ENCODE data around the gene FES. TPM values are rescaled to one million over a fixed set of nuclear protein-coding genes. Genes with fewer than 3 reads are reported as not detected.

The FES gene
- total and polyA plus RNA-seq, 2 donors from 2014 or later = 9.3 to 33.5 TPM

DNA sequence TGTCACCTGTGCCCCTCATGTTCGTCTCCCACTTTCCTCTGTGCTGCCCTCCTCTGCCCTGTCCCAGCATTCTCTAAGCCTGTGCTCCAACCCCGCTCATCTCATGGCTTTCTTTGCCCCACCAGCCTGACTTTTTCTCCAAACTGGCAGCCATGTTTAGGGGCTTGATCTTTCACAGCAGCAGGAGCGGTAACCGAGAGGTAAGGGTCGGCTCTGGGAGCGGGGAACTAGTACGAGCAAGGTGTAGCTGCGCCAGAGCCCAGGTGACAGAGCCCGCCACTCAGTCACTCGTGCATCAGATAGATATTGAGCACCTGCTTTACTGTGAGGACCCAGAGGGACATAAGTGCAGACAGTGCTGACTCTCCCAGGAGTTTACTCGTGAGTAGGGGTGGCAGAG lies 32.2 kb downstream of the FES start:
- Histone ChIP-seq H3K9ac (ENCODE audit: low read length in 3 of 3) (no peak overlapping the region), H3K36me3 (ENCODE audit: control insufficient read depth in 2 of 3, insufficient read depth in 3 of 3, low read length in 3 of 3) (peaks cover 2 to 69% (median 56%) of the 10 kb centered on the region in 3 donors), H3K27me3 (ENCODE audit: control insufficient read depth, insufficient read depth, low read length) (no peaks in the 10 kb centered on the region), H3K4me1 (ENCODE audit: control insufficient read depth in 2 of 3, insufficient read depth in 2 of 3, low read depth in 1 of 3, low read length in 3 of 3) (no peaks in the 10 kb centered on the region), H3K27ac (ENCODE audit: low read depth in 2 of 2, low read length in 2 of 2) (no peak overlapping the region), H3K9me3 (ENCODE audit: control insufficient read depth in 2 of 3, insufficient read depth in 1 of 3, low read length in 3 of 3) (no peaks in the 10 kb centered on the region), H3K4me3 (ENCODE audit: low read length in 3 of 3) (no peak overlapping the region)
- intact Hi-C loops (cut with DNase I) = no loop called here
- no peak for FAIRE-seq
- DNase-seq = no peak
- TF ChIP-seq, protein P1, sequence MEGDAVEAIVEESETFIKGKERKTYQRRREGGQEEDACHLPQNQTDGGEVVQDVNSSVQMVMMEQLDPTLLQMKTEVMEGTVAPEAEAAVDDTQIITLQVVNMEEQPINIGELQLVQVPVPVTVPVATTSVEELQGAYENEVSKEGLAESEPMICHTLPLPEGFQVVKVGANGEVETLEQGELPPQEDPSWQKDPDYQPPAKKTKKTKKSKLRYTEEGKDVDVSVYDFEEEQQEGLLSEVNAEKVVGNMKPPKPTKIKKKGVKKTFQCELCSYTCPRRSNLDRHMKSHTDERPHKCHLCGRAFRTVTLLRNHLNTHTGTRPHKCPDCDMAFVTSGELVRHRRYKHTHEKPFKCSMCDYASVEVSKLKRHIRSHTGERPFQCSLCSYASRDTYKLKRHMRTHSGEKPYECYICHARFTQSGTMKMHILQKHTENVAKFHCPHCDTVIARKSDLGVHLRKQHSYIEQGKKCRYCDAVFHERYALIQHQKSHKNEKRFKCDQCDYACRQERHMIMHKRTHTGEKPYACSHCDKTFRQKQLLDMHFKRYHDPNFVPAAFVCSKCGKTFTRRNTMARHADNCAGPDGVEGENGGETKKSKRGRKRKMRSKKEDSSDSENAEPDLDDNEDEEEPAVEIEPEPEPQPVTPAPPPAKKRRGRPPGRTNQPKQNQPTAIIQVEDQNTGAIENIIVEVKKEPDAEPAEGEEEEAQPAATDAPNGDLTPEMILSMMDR (IDR thresholded peaks at IDR 0.05; ENCODE audit: borderline replicate concordance, extremely low read depth, insufficient read depth) = no peak

DNA sequence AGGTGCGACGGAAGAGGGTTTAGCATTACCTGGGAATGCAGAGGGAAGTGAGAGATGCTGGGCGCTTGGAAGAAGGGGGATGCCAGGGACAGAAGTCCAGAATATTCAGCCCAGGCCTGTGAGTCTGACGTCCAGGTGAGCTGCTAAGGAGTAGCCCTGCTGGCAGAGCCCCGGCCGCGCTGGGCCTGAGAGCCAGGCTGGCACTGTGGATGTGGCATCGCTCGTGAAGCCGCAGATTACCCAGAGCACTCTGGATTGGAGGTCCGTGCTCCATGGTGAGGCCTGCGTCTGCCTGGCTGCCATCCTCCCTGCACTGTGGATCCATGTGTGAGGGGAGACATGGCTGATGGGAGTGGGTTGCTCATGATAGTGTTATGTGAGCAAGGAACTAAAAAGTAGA lies 33.3 kb downstream of the FES start:
- intact Hi-C loops (cut with DNase I) = no loop called here
- TF ChIP-seq, protein P1 (IDR thresholded peaks at IDR 0.05; ENCODE audit: borderline replicate concordance, extremely low read depth, insufficient read depth) = no peak

DNA sequence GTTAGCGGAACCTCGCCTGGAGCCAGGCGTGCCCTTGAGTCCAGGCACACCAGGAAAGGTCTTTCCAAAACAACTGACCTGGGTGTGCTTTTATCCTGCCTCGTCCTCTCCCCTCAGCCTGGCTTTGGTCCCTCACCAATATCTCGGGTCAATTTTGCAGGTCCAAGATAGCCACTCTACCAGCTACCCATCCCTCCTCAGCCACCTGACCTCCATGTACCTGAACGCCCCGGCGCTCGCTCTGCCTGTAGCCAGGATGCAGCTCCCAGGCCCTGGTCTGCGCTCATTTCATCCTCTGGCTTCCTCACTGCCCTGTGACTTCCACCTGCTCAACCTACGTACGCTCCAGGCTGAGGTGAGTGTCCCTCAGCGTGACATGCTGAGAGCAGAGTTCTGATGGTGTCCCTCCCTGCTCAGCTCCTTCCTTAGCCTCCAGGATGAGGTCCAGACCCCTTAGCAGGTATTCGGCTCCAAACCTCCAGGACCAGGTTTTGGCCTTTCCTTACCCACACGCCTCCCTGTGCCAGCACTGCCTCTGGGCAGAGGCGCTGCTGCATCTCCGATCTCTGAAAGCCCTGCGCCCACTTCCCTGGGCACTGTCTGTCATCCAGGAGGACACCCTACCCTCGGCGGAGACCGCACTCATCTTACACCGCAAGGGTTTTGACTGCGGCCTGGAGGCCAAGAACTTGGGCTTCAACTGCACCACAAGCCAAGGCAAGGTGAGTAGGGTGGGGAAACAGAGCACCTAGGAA lies 33.9 kb downstream of the FES start:
- intact Hi-C loops (cut with DNase I) = no loop called here
- Histone ChIP-seq H3K4me3 (ENCODE audit: low read length in 3 of 3) (no peak overlapping the region), H3K36me3 (ENCODE audit: control insufficient read depth in 2 of 3, insufficient read depth in 3 of 3, low read length in 3 of 3) (peaks cover 2 to 51% (median 43%) of the 10 kb centered on the region in 3 donors), H3K4me1 (ENCODE audit: control insufficient read depth in 2 of 3, insufficient read depth in 2 of 3, low read depth in 1 of 3, low read length in 3 of 3) (no peaks in the 10 kb centered on the region), H3K9ac (ENCODE audit: low read length in 3 of 3) (no peak overlapping the region), H3K27me3 (ENCODE audit: control insufficient read depth, insufficient read depth, low read length) (no peaks in the 10 kb centered on the region), H3K27ac (ENCODE audit: low read depth in 2 of 2, low read length in 2 of 2) (no peak overlapping the region), H3K9me3 (ENCODE audit: control insufficient read depth in 2 of 3, insufficient read depth in 1 of 3, low read length in 3 of 3) (no peaks in the 10 kb centered on the region)
- TF ChIP-seq, protein P1 (IDR thresholded peaks at IDR 0.05; ENCODE audit: borderline replicate concordance, extremely low read depth, insufficient read depth) = no peak
- FAIRE-seq (no peak), DNase-seq (peak in 1 of 5 donors; percentile 45)

More for the DNA sequence above, 33.3 kb downstream of the FES start:
- no peak overlapping the region for H3K9ac ChIP-seq (ENCODE audit: low read length in 3 of 3)
- H3K4me3 ChIP-seq (ENCODE audit: low read length in 3 of 3) = no peak overlapping the region
- DNase-seq = peak in 1 of 5 donors; percentile 63
- H3K36me3 ChIP-seq (ENCODE audit: control insufficient read depth in 2 of 3, insufficient read depth in 3 of 3, low read length in 3 of 3) = peaks cover 2 to 58% (median 49%) of the 10 kb centered on the region in 3 donors
- H3K27me3 ChIP-seq (ENCODE audit: control insufficient read depth, insufficient read depth, low read length) = no peaks in the 10 kb centered on the region
- no peak for FAIRE-seq
- no peaks in the 10 kb centered on the region for H3K9me3 ChIP-seq (ENCODE audit: control insufficient read depth in 2 of 3, insufficient read depth in 1 of 3, low read length in 3 of 3)
- H3K4me1 ChIP-seq (ENCODE audit: control insufficient read depth in 2 of 3, insufficient read depth in 2 of 3, low read depth in 1 of 3, low read length in 3 of 3) = no peaks in the 10 kb centered on the region
- no peak overlapping the region for H3K27ac ChIP-seq (ENCODE audit: low read depth in 2 of 2, low read length in 2 of 2)

Measured in kidney (tissue), 14 donors.